ENCODE data around the gene SLC23A2. TPM values are rescaled to one million over a fixed set of nuclear protein-coding genes. Genes with fewer than 3 reads are reported as not detected.

The SLC23A2 gene
- total RNA-seq, 1 experiment from 2014 or later = 37.3 TPM

DNA sequence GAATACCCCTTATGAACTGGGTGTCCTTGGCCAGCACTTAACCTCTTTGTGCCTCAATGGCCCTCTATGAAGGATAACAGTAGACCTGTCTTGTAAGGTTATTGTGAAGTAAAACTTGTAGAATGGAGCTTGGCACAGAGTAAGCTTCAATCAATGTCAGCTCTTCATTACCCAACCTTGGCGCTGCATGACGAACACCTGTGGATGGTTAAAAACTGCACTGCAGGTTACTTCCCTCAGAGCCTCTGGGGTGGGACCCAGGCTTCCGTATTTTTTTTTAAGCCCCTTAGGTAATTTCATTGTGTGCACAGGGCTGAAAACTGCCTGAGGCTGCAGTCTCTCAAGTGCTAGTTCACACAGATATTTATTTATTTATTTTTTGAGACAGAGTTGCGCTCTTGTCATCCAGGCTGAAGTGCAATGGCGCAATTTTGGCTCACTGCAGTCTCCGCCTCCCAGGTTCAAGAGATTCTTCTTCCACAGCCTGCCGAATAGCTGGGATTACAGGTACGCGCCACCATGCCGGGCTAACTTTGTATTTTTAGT is 42.8 kb upstream of the SLC23A2 start:
- Histone ChIP-seq H3K27me3 (replicated peaks; ENCODE audit: control insufficient read depth, insufficient read depth, low read length) (no peaks in the 10 kb centered on the region), H3K4me1 (no peaks in the 10 kb centered on the region), H3K9me3 (no peaks in the 10 kb centered on the region), H3K4me3 (ENCODE audit: low read depth, low read length) (no peak overlapping the region), H3K36me3 (ENCODE audit: control insufficient read depth, insufficient read depth, low read length) (no peaks in the 10 kb centered on the region)
- intact Hi-C loops (cut with micrococcal nuclease; ENCODE audit: unreplicated experiment) = no loop called here
- CTCF ChIA-PET = no interaction called here
- H3K4me3 Mint-ChIP-seq (ENCODE audit: unreplicated experiment) = no peak overlapping the region
- H3K27me3 Mint-ChIP-seq (ENCODE audit: insufficient read depth, unreplicated experiment) = peaks cover 2% of the 10 kb centered on the region
- H3K4me1 Mint-ChIP-seq (ENCODE audit: low read depth, unreplicated experiment) = no peaks in the 10 kb centered on the region
- POLR2A ChIA-PET = no interaction called here
- H3K36me3 Mint-ChIP-seq (ENCODE audit: insufficient read depth, unreplicated experiment) = no peaks in the 10 kb centered on the region
- TF ChIP-seq, protein P1, sequence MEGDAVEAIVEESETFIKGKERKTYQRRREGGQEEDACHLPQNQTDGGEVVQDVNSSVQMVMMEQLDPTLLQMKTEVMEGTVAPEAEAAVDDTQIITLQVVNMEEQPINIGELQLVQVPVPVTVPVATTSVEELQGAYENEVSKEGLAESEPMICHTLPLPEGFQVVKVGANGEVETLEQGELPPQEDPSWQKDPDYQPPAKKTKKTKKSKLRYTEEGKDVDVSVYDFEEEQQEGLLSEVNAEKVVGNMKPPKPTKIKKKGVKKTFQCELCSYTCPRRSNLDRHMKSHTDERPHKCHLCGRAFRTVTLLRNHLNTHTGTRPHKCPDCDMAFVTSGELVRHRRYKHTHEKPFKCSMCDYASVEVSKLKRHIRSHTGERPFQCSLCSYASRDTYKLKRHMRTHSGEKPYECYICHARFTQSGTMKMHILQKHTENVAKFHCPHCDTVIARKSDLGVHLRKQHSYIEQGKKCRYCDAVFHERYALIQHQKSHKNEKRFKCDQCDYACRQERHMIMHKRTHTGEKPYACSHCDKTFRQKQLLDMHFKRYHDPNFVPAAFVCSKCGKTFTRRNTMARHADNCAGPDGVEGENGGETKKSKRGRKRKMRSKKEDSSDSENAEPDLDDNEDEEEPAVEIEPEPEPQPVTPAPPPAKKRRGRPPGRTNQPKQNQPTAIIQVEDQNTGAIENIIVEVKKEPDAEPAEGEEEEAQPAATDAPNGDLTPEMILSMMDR (IDR thresholded peaks at IDR 0.05; ENCODE audit: insufficient read depth in 1 of 2, low read depth in 1 of 2, low read length in 1 of 2, severe bottlenecking in 1 of 2, unreplicated experiment in 1 of 2) = no peak
- no TSS peak for BruUV-seq (replicated peaks)
- no peak for DNase-seq
- no peak overlapping the region for H3K27ac Mint-ChIP-seq (ENCODE audit: unreplicated experiment)
- H3K9me3 Mint-ChIP-seq (ENCODE audit: unreplicated experiment) = no peaks in the 10 kb centered on the region

DNA sequence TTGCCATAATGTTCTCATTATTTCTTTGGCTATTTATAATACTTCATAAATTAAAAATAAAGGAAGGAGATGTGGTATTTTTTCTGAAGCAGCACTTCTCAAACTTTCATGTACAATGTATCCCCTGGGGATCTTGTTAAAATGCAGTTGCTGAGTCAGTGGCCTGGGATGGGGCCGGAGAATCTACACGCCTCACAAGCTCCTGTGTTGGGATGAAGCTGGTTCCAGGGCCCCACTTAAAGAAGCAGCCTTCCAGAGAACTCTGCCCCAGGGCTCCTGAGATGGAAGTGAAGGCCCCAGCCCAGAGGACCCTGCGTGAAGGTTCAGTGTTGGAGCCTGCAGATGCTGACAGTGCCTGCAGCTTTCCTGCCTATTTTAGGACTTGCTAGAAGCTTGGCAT is 40.1 kb upstream of the SLC23A2 start:
- CTCF ChIA-PET = no interaction called here
- no peaks in the 10 kb centered on the region for H3K9me3 Mint-ChIP-seq (ENCODE audit: unreplicated experiment)

DNA sequence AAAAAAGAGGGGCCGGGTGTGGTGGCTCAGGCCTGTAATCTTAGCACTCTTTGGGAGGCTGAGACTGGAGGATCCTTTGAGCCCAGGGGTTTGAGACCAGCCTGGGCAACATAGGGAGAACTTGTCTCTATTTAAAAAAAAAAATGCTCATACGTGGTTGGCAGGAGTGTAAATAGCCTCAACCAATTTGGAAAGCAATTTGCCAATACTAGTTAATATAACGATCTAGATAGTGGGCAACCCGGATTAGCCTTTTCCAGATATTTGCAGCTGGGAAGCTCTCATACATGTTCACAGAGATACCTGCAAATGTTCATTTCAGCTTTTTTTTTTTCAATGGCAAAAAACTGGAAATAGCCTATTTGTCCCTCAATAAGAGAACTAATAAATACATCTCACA is 39.0 kb upstream of the SLC23A2 start:
- H3K4me3 Mint-ChIP-seq (ENCODE audit: unreplicated experiment) = no peak overlapping the region
- DNase-seq = no peak
- H3K9me3 Mint-ChIP-seq (ENCODE audit: unreplicated experiment) = no peaks in the 10 kb centered on the region
- POLR2A ChIA-PET = no interaction called here
- Histone ChIP-seq H3K4me1 (no peaks in the 10 kb centered on the region), H3K4me3 (ENCODE audit: low read depth, low read length) (no peak overlapping the region), H3K27me3 (replicated peaks; ENCODE audit: control insufficient read depth, insufficient read depth, low read length) (no peaks in the 10 kb centered on the region), H3K36me3 (ENCODE audit: control insufficient read depth, insufficient read depth, low read length) (no peaks in the 10 kb centered on the region), H3K9me3 (no peaks in the 10 kb centered on the region)
- TF ChIP-seq, protein P1 (IDR thresholded peaks at IDR 0.05; ENCODE audit: insufficient read depth in 1 of 2, low read depth in 1 of 2, low read length in 1 of 2, severe bottlenecking in 1 of 2, unreplicated experiment in 1 of 2) = no peak
- no peaks in the 10 kb centered on the region for H3K4me1 Mint-ChIP-seq (ENCODE audit: low read depth, unreplicated experiment)
- CTCF ChIA-PET = no interaction called here
- H3K27ac Mint-ChIP-seq (ENCODE audit: unreplicated experiment) = no peak overlapping the region
- no peaks in the 10 kb centered on the region for H3K27me3 Mint-ChIP-seq (ENCODE audit: insufficient read depth, unreplicated experiment)
- intact Hi-C loops (cut with micrococcal nuclease; ENCODE audit: unreplicated experiment) = no loop called here
- no peaks in the 10 kb centered on the region for H3K36me3 Mint-ChIP-seq (ENCODE audit: insufficient read depth, unreplicated experiment)
- no TSS peak for BruUV-seq (replicated peaks)

More for the DNA sequence above, 40.1 kb upstream of the SLC23A2 start:
- H3K27me3 ChIP-seq (replicated peaks; ENCODE audit: control insufficient read depth, insufficient read depth, low read length) = no peaks in the 10 kb centered on the region
- no peaks in the 10 kb centered on the region for H3K36me3 ChIP-seq (ENCODE audit: control insufficient read depth, insufficient read depth, low read length)
- no peak overlapping the region for H3K4me3 Mint-ChIP-seq (ENCODE audit: unreplicated experiment)
- no peaks in the 10 kb centered on the region for H3K4me1 ChIP-seq
- intact Hi-C loops (cut with micrococcal nuclease; ENCODE audit: unreplicated experiment) = no loop called here
- H3K27me3 Mint-ChIP-seq (ENCODE audit: insufficient read depth, unreplicated experiment) = peaks cover 2% of the 10 kb centered on the region
- no peaks in the 10 kb centered on the region for H3K4me1 Mint-ChIP-seq (ENCODE audit: low read depth, unreplicated experiment)
- no peak for DNase-seq
- BruUV-seq (replicated peaks) = no TSS peak
- no peaks in the 10 kb centered on the region for H3K36me3 Mint-ChIP-seq (ENCODE audit: insufficient read depth, unreplicated experiment)
- H3K4me3 ChIP-seq (ENCODE audit: low read depth, low read length) = no peak overlapping the region
- TF ChIP-seq, protein P1 (IDR thresholded peaks at IDR 0.05; ENCODE audit: insufficient read depth in 1 of 2, low read depth in 1 of 2, low read length in 1 of 2, severe bottlenecking in 1 of 2, unreplicated experiment in 1 of 2) = no peak
- H3K27ac Mint-ChIP-seq (ENCODE audit: unreplicated experiment) = no peak overlapping the region
- H3K9me3 ChIP-seq = no peaks in the 10 kb centered on the region
- POLR2A ChIA-PET = no interaction called here
